Natural killer cell treated with Interleukin-12 subunit alpha and Interleukin-12 subunit beta and Interleukin-15 and Interleukin-18, amount 100 ng/mL, for 72 hours (primary cell): ENCODE data around the gene RIMOC1. TPM values are rescaled to one million over a fixed set of nuclear protein-coding genes. Genes with fewer than 3 reads are reported as not detected.
"Not testable (repeated sequence)": the region's sequence is repeated elsewhere in the genome, so short reads cannot be mapped to it uniquely, and the experiment has no call there.

Experiments
- ATAC-seq, 2 donors: fragments of 150-1000 bp; cut with Tn5 transposase in 1 of 2; sonication (Bioruptor Pico), chemical (Tn5 transposase) in 1 of 2; 2 replicates each; pipeline ENCODE4 v1.10.0; 2021
- DNase-seq: peaks from one replicate; pipeline ENCODE4 v3.0.0; 2022; ENCODE audit warnings: low spot score
- H3K27ac Mint-ChIP-seq, 2 donors: 1 replicate in 1 of 2; 2 replicates in 1 of 2; pipeline ENCODE4 v1.8.0; 2022; ENCODE audit warnings: mixed read lengths in 2 of 2, mild to moderate bottlenecking in 1 of 2, moderate library complexity in 1 of 2
- H3K27me3 Mint-ChIP-seq, 2 donors: 1 replicate in 1 of 2; 2 replicates in 1 of 2; pipeline ENCODE4 v1.8.0; 2022; ENCODE audit warnings: mixed read lengths in 2 of 2
- H3K36me3 Mint-ChIP-seq: one replicate; pipeline ENCODE4 v1.8.0; 2022; ENCODE audit warnings: mixed read lengths
- H3K4me1 Mint-ChIP-seq, 2 donors: 1 replicate in 1 of 2; 2 replicates in 1 of 2; pipeline ENCODE4 v1.8.0; 2022; ENCODE audit warnings: low read depth in 2 of 2, mixed read lengths in 2 of 2, mild to moderate bottlenecking in 1 of 2
- H3K4me3 Mint-ChIP-seq: one replicate; pipeline ENCODE4 v1.8.0; 2022; ENCODE audit warnings: mixed read lengths
- H3K9me3 Mint-ChIP-seq: 2 replicates; pipeline ENCODE4 v1.8.0; 2022; ENCODE audit warnings: mixed read lengths
- total RNA-seq, 2 donors: library from RNA; stranded (reverse); gene quantifications; one replicate each; pipeline ENCODE4 v1.2.3, GENCODE V29; 2022

Gene RIMOC1
- total RNA-seq, 2 donors from 2014 or later, result 27.0 to 29.7 TPM

DNA sequence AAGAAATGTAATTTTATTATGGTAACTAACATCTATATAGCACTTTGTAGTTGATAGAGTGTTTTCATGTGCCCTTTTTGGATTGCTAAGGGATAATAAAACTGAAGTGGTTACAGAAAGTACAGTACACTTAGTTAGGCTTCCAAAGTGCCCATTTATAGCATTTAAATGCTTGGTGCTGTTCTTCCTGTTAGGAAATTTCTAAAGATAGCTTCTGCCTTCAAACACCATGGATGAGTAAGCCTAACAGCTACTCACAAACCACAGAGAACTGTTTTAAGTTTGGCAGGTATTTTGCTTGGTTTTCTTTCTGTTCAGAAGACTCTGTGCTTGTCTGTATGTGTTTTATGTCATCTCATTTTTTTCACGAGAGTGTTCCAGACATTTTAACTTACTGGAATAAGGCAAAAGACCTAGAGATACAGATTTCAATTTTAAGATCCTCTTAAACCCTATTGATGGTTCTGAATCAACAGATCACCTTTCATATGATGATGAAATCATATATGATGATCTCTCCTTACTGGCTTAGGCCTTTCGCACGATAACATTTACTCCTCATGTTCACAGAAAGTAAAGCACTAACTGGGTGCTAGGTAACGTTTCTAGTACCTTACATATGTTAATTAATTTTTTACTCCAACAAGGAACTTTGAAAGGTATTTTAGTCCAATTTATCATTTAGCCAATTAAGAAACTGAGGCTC is 4.4 kb downstream of the RIMOC1 start:
- H3K4me1 Mint-ChIP-seq, result peaks cover 23 to 28% of the 10 kb centered on the region in 2 donors
- no peak overlapping the region for H3K27ac Mint-ChIP-seq

DNA sequence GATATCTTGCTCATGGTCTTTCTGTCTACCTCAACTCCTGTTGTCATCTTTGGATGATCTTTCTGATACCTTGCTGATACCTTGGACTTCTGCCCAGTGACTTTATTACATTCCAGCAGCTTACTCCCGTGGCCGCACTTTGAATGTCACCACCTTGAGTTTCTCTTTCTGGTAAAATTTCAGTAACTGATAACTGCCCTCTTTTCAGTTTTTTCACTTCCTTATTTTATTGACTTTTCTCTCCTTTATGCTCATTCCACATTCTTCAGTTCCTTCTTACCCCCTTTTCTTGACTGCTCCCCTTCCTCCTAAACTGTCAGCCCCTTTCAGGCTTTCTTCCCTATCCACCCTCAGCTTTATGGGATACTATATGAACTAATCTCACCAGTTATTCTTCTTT is 14.0 kb downstream of the RIMOC1 start:
- ATAC-seq, result no peak
- H3K27me3 Mint-ChIP-seq, result no peaks in the 10 kb centered on the region
- peaks cover 25% of the 10 kb centered on the region for H3K36me3 Mint-ChIP-seq
- DNase-seq, result no peak
- no peak overlapping the region for H3K4me3 Mint-ChIP-seq
- peaks cover 0 to 6% of the 10 kb centered on the region in 2 donors for H3K4me1 Mint-ChIP-seq
- H3K9me3 Mint-ChIP-seq, result no peaks in the 10 kb centered on the region
- peak overlapping the region in 1 of 2 donors; percentile 52 for H3K27ac Mint-ChIP-seq

More for the DNA sequence above, 4.4 kb downstream of the RIMOC1 start:
- peaks cover 22% of the 10 kb centered on the region for H3K36me3 Mint-ChIP-seq
- DNase-seq (no peak), ATAC-seq (no peak)
- no peak overlapping the region for H3K4me3 Mint-ChIP-seq
- H3K27me3 Mint-ChIP-seq, result no peaks in the 10 kb centered on the region
- H3K9me3 Mint-ChIP-seq, result no peaks in the 10 kb centered on the region

DNA sequence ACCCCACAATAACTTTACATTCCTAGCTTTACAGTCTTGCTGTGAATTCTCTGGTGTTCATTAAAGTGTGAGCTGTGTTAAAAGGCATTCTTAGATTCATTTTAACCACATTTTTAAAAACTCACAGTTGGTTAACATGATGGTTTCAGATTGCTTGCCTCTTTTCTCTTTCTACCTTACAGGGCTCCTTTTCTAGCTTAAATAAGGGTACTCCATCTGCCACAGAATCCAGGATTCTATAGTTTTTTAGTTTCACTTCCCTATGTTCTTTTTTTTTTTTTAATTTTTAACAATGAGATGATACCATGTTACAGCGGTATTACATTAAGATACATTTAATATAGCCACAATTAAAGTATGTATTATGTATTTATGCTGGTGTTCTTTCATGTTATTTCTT is 17.0 kb downstream of the RIMOC1 start:
- Mint-ChIP-seq H3K36me3 (peaks cover 17% of the 10 kb centered on the region), H3K4me1 (peaks cover 6 to 13% of the 10 kb centered on the region in 2 donors), H3K27me3 (no peaks in the 10 kb centered on the region), H3K4me3 (no peak overlapping the region), H3K27ac (peak overlapping the region in 1 of 2 donors; percentile 20), H3K9me3 (no peaks in the 10 kb centered on the region)
- no peak for ATAC-seq
- no peak for DNase-seq

DNA sequence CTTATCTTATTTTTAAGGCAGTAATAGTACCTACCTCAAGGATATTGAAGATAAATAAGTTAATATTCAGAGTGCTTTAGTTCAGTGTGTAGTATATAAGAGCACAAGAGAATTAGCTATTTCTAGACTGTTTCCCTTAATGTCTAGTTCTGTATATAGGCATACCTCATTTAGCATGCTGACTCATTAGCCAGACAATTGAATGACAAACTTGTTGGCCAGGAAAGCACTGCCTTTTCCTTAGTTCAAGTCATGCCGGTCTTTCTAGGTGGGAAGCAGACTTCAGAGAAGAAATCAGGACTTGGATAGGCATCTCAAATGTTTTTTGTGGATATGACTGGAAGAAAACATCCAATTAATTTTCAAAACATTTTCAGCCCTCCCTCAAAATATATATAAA is 17.7 kb downstream of the RIMOC1 start:
- peaks cover 17% of the 10 kb centered on the region for H3K36me3 Mint-ChIP-seq
- no peak for ATAC-seq

DNA sequence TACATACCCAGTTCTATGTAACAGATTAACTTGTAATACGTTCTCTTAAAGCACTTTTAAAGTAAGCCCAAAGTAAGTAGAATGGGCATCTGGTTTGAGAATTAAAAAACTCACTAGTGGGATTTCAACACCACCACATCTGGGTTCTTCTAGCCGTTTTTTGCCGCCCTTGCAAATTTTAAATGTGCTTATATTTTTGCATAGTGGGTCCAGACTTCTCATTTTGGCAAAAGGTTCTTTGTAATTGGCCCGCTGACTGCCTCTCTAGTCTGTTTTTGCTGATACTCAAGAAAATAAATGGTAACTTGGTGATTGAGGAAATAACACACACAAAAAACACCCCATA is 20.4 kb downstream of the RIMOC1 start:
- Mint-ChIP-seq H3K27ac (peak overlapping the region; percentile 93 to 99), H3K27me3 (no peaks in the 10 kb centered on the region), H3K4me3 (peak overlapping the region; percentile 90), H3K36me3 (peaks cover 4% of the 10 kb centered on the region), H3K4me1 (peaks cover 6 to 7% of the 10 kb centered on the region in 2 donors), H3K9me3 (no peaks in the 10 kb centered on the region)
- no peak for ATAC-seq
- DNase-seq, result no peak

More for the DNA sequence above, 17.7 kb downstream of the RIMOC1 start:
- no peak overlapping the region for H3K27ac Mint-ChIP-seq
- no peak overlapping the region for H3K4me3 Mint-ChIP-seq
- peaks cover 6 to 13% of the 10 kb centered on the region in 2 donors for H3K4me1 Mint-ChIP-seq
- no peak for DNase-seq
- H3K27me3 Mint-ChIP-seq, result no peaks in the 10 kb centered on the region
- H3K9me3 Mint-ChIP-seq, result no peaks in the 10 kb centered on the region

DNA sequence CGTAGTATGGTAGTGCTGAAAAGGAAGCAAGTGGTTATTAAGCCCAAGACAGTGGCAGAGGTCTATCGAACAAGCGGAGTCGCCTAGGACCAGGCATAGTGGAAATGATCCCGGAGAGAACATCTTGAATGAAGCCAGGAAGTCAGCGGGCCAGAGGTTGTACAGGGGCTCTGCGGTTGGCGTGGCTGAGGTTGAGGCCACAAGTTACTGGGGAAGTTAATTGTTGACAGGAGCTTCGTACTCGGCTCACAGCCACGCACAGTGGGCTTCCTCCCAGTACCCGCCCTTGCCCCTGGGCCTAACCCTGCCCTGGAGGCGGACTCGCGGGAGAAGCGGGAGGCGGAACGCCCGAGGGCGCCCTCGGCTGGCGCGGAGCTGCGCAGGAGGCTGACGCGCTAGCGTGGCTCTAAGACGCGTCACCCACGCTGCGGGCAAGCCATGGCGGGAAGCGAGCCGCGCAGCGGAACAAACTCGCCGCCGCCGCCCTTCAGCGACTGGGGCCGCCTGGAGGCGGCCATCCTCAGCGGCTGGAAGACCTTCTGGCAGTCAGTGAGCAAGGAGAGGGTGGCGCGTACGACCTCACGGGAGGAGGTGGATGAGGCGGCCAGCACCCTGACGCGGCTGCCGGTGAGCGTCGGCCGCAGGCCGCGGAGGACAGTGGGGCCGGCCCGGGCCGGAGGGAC is 20.9 kb downstream of the RIMOC1 start, which contains the start of gene FBXO4:
Gene FBXO4 (plus strand): TSS at position 410 of the 683 bp plus-strand sequence. CDS start 29 bp downstream, at position 439.
- ATAC-seq (peak; percentile 99), DNase-seq (peak; percentile 92)
- Mint-ChIP-seq H3K9me3 (no peaks in the 10 kb centered on the region), H3K4me1 (peaks cover 6 to 7% of the 10 kb centered on the region in 2 donors), H3K27ac (peak within 1 kb of the TSS; percentile 93 to 99), H3K36me3 (peaks cover under 1% of the 10 kb centered on the region), H3K27me3 (no peaks in the 10 kb centered on the region), H3K4me3 (peak within 1 kb of the TSS; percentile 90)

DNA sequence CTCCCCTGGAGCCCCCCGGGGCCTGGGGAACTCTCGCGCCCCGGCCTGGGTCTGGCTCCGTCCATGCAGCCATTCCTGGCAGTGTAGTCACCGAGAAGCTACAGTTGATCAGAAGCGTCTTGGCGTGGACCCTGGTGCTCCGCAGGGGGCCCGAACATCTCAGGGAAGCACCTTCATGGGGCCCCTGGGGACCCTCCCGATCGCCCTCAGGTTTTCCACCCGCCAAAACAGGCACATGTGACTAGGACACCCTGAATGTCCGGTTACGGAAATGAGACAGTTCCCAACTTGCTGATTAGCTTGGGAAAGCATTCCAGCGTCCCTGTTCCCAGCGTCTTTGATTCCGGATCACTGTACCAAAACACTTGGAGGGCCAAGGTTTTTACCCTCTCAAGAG is 21.4 kb downstream of the RIMOC1 start:
- Mint-ChIP-seq H3K4me1 (peaks cover 6 to 7% of the 10 kb centered on the region in 2 donors), H3K27ac (peak overlapping the region; percentile 93 to 99), H3K36me3 (no peaks in the 10 kb centered on the region), H3K9me3 (no peaks in the 10 kb centered on the region), H3K27me3 (no peaks in the 10 kb centered on the region), H3K4me3 (peak overlapping the region; percentile 90)
- DNase-seq (no peak), ATAC-seq (no peak)

DNA sequence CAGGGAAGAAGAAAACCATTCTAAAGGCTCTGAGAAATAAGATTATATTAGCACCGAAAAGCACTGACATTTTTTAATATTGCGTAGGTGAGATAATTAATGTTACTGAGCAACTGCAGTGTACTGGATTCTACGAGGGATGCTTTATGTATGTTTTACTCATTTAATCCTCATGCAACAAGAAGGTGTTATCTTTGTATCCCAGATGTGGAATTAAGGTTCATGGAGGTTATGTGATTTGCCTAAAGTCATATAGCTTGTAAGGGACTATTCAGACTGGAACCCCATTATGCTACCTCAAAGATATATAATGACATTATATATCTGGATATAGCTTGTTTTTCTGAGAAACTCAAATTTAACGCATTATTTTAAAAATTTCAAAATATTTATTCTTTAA is 23.5 kb downstream of the RIMOC1 start:
- Mint-ChIP-seq H3K4me1 (peaks cover 6 to 7% of the 10 kb centered on the region in 2 donors), H3K9me3 (no peaks in the 10 kb centered on the region), H3K27me3 (no peaks in the 10 kb centered on the region), H3K36me3 (peaks cover 15% of the 10 kb centered on the region), H3K4me3 (no peak overlapping the region), H3K27ac (no peak overlapping the region)
- no peak for ATAC-seq
- no peak for DNase-seq

DNA sequence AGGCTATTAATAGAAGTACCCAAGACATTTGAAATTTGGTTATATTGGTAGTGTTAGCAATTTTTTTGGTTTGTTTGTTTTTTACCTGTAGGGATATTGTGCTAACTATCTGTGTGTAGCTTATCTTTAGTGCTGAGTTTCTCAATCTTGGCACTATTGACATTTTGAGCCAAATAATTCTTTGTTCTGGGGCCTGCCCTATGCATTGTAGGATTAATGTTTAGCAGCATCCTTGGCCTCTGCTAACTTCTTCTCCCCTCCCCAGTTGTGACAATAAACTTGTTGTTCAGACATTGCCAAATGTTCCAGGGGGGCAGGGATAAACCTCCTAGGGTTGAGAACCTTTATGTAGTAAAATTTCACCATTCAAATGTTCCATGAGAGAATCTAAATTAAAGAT is 24.9 kb downstream of the RIMOC1 start:
- H3K36me3 Mint-ChIP-seq, result peaks cover 19% of the 10 kb centered on the region
- no peaks in the 10 kb centered on the region for H3K27me3 Mint-ChIP-seq
- H3K4me3 Mint-ChIP-seq, result no peak overlapping the region
- peaks cover 6 to 7% of the 10 kb centered on the region in 2 donors for H3K4me1 Mint-ChIP-seq
- DNase-seq, result no peak
- ATAC-seq, result no peak
- H3K9me3 Mint-ChIP-seq, result no peaks in the 10 kb centered on the region
- H3K27ac Mint-ChIP-seq, result no peak overlapping the region

DNA sequence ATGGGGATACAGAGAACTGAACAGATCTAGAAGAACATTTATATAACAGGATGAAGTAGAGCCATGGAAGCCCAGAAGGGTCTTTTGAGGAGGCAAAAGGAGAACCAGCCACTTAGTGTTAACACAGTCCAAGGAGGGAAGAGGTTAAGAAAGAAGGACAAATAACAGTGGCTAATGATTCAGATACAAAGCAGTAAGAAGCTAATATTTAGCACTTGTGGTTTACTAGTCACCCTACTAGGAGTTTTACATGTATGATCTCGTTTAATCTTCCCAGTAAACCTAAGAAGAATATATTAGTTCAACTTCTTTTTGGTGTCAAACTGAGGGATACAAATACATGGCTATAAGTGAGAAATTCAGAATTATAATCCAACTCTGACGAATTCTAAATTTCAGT is 28.6 kb downstream of the RIMOC1 start:
- Mint-ChIP-seq H3K4me3 (no peak overlapping the region), H3K27me3 (no peaks in the 10 kb centered on the region), H3K4me1 (no peaks in the 10 kb centered on the region), H3K9me3 (no peaks in the 10 kb centered on the region), H3K27ac (no peak overlapping the region), H3K36me3 (peaks cover 24% of the 10 kb centered on the region)
- DNase-seq (no peak), ATAC-seq (no peak)

DNA sequence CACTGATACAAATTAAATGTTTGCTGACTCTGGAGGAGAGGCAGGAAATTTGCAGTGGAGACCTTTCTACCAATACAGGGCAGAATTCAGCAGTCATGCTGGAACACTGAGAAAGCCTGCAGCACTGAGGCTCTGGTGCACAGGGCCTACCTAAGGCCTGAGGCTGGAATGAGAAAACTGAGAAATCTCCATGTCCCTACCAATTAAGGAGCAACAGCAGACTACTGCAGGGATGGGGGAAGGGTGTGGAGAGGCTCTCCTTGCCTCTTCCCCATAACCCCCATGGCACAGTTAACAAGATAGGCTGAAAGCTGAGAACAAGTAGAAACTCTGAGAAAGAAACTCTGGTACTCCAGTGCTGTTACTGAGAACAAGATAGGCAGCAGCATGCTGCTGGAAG is 31.4 kb downstream of the RIMOC1 start:
- Mint-ChIP-seq H3K9me3 (no peaks in the 10 kb centered on the region), H3K27me3 (no peaks in the 10 kb centered on the region), H3K4me1 (peaks cover 0 to 2% of the 10 kb centered on the region in 2 donors), H3K36me3 (peaks cover 24% of the 10 kb centered on the region), H3K4me3 (no peak overlapping the region), H3K27ac (no peak overlapping the region)
- no peak for DNase-seq
- no peak for ATAC-seq

DNA sequence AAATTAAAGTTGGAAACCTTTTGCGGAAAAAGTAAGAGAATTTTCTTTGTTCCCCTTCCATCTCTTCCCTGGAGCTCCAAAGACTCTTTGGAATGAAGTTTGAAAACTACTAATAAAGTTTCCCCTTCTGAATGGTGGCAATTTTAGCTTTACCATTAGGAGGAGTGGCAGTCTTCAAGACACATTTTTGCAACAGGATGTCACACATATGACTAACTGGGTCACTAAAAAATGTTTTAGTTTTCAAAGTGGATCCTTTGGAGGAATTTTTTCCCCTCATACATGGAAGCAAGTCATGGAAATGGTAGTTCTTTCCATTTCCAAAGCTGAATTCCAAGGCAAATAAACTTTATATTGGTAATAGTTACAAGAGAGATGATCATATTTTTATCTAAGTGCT is 36.5 kb downstream of the RIMOC1 start:
- no peak for ATAC-seq
- Mint-ChIP-seq H3K4me3 (no peak overlapping the region), H3K9me3 (no peaks in the 10 kb centered on the region), H3K27me3 (no peaks in the 10 kb centered on the region), H3K27ac (no peak overlapping the region), H3K4me1 (peaks cover 0 to 3% of the 10 kb centered on the region in 2 donors), H3K36me3 (peaks cover 5% of the 10 kb centered on the region)
- no peak for DNase-seq

DNA sequence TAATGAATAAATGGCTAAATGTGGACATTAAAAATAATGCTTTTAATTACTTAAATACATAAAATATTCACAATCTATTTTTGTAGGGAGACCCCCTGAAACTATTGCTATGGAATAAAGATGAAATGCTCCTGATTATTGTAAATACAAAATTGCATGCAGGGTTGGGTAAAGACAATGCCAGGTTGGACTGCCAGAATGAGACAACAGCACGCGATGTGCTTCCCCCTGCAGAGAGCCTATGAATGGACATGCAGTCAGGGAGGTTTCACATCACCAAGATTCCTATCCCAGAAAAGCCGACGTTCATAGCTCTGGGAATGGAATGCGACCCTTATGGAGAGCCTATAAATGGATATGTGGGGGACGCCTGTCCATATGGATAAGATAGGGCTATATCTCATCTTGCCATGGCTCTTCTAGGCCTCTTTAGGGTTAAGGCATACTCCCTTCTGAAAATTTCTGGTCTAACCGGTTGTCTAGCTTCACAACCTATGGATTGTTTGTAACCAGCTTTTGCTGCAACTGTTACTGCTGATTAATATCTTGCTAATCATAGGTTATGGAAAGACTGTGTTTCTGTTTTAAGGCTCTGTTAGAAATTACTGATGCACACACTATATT is 41.3 kb downstream of the RIMOC1 start:
- not testable (repeated sequence) for H3K36me3 Mint-ChIP-seq, H3K4me1 Mint-ChIP-seq, ATAC-seq, H3K4me3 Mint-ChIP-seq, H3K27ac Mint-ChIP-seq, H3K9me3 Mint-ChIP-seq, H3K27me3 Mint-ChIP-seq, DNase-seq

DNA sequence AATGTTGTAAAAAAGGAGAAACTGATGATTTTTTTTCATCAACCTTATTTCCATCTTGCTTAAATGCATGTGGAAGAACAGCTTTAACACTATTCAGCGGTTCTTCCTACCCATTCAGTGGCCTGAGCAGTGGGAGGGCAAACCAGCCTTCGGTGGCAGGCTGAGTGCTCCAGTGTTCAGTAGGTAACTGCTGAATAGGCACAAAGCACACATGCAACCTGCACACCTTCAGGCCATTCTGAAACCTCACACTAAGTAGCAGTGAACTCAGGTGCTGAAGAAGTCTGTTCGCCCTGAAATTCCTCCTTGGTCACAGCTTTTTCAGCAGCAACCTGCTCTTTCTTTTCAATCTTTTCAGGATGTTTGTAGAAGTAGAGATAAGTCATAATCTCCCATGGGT is 47.1 kb downstream of the RIMOC1 start:
- H3K4me1 Mint-ChIP-seq, result no peaks in the 10 kb centered on the region
- DNase-seq (no peak), ATAC-seq (no peak)
- no peak overlapping the region for H3K27ac Mint-ChIP-seq
- no peak overlapping the region for H3K4me3 Mint-ChIP-seq
- no peaks in the 10 kb centered on the region for H3K9me3 Mint-ChIP-seq
- peaks cover 4 to 6% of the 10 kb centered on the region in 2 donors for H3K27me3 Mint-ChIP-seq
- peaks cover 6% of the 10 kb centered on the region for H3K36me3 Mint-ChIP-seq
